Measurements from ENCODE around the gene ATM.

DNA sequence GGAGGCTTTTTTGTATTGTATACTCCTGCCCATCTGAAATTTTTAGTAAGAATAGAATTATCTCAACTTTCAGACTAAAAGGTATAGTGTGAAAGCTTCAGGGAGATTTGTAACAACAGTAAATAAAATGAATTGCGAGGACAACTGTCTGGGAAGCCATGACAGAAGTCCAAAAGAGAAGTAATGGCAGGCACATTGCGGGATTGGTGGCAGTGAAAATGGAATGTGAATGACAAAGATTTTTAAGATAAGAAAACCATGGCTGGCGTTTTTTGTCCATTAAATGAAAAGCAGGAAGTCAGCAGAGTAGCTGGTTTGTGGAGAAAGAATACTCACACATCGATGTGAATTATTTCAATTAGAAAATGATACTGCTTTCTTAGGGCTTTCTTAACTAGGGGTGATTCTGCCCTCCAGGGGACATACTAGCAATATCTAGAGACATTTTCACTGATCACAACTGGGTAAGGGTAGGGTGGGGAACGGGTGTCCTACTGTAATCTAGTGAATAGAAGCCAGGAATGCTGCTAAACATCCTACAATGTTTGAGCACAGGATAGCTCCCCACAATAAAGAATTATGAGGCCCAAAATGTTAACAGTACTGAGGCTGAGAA is 2.0 kb upstream of the ATM start:
- TF ChIP-seq, protein P1, sequence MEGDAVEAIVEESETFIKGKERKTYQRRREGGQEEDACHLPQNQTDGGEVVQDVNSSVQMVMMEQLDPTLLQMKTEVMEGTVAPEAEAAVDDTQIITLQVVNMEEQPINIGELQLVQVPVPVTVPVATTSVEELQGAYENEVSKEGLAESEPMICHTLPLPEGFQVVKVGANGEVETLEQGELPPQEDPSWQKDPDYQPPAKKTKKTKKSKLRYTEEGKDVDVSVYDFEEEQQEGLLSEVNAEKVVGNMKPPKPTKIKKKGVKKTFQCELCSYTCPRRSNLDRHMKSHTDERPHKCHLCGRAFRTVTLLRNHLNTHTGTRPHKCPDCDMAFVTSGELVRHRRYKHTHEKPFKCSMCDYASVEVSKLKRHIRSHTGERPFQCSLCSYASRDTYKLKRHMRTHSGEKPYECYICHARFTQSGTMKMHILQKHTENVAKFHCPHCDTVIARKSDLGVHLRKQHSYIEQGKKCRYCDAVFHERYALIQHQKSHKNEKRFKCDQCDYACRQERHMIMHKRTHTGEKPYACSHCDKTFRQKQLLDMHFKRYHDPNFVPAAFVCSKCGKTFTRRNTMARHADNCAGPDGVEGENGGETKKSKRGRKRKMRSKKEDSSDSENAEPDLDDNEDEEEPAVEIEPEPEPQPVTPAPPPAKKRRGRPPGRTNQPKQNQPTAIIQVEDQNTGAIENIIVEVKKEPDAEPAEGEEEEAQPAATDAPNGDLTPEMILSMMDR (IDR thresholded peaks at IDR 0.05; ENCODE audit: poor library complexity), result peak; percentile 6
- no peak for TF ChIP-seq EZH2 (IDR thresholded peaks at IDR 0.05; ENCODE audit: borderline replicate concordance)

Measured in hepatocyte (in vitro differentiated cells).